ENCODE data around the gene KLF17.

Gene KLF17, protein sequence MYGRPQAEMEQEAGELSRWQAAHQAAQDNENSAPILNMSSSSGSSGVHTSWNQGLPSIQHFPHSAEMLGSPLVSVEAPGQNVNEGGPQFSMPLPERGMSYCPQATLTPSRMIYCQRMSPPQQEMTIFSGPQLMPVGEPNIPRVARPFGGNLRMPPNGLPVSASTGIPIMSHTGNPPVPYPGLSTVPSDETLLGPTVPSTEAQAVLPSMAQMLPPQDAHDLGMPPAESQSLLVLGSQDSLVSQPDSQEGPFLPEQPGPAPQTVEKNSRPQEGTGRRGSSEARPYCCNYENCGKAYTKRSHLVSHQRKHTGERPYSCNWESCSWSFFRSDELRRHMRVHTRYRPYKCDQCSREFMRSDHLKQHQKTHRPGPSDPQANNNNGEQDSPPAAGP

DNA sequence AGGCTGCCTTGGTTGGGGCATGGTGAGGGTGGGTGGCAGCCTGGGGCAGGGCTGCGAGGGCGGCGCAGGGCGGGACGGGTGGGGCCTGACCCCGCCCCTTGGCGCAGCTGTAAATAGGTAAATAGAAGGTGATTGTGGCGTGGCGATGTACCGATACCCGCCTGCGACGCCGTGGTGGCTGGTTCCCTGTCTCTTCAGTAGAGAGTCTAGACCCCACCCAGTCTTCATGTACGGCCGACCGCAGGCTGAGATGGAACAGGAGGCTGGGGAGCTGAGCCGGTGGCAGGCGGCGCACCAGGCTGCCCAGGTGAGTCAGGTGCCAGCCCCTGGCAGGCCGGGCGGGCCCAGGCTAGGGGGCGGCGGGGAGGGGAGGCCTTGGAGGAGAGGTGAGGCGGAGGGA lies at the start of gene KLF17:
KLF17 (plus strand) TSS at position 140 of the 400 bp plus-strand sequence; CDS start at position 227, 87 bp downstream.
- FAIRE-seq = no peak

DNA sequence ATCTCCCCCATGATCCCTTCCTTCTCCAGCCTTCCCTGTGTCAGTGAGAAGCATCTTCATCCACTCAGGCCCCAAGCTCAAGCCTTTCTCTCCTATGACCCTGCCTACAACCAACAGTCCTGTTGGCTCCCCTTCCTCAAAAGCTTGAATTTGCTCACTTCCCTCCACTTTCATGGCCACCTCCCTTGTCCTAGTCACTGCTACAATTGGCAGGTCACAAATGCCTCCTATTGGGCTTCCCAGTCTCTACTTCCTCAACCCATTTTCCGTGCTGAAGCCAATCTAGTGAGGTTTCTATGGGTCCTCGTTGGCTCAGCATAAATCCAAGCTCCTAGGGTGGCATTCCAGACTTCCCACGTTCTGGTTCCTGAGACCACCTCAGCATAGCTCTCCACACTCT lies 47.2 kb upstream of the KLF17 start:
- no peak for FAIRE-seq

DNA sequence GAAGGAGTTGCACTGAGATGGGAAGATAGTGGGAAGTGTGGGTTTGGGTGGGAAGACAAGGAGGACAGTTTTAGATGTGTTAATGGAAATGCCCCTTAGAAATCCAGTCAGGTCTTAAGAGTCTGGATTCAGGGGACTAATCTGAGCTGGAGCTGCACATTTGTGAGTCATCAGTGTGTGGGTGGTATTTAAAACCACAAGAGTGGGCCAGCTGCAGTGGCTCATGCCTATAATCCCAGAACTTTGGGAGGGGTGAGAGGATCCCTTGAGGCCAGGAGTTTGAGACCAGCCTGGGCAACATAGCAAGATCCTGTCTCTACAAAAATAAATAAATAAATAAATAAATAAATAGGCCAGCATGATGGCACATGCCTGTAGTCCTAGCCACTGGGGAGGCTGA lies 46.4 kb upstream of the KLF17 start:
- FAIRE-seq = no peak

DNA sequence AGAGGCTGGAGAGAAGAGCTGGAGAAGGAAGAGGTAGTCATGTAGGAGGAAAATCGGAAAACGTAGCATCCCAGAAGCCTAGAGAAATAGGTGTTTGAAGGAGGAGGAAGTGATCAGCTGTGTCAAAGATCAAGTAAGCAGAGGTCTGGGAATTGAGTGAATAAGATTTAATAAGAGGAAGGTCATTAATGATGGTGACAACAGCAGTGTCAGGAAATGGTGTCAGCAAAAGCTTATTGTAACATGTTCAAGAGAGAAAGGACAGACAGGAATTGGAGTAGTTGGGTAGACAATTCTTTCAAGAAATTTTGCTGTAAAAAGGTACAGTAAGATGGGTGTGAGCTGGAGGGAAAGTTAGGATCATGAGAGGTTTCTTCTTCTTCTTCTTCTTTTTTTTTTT lies 45.8 kb upstream of the KLF17 start:
- no peak for FAIRE-seq

DNA sequence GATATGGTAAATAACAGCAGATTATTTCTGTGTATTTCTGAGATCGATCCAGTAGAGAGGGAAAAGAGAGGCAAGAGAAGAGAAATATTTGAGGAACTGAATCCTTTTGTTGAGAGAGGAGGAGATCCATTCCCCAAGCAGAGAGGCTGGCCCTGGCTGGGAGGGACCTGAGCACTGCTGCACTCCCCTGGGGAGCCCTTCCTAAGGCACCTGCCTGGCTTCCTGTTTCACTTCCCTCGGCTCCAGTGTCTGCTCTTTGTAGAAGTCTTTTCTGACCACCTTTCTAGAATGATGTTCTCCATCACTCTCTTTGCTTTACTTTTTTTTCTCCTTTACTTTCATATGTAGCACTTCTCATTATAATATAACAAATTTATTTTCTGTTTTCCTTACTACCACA lies 45.1 kb upstream of the KLF17 start:
- no peak for FAIRE-seq

DNA sequence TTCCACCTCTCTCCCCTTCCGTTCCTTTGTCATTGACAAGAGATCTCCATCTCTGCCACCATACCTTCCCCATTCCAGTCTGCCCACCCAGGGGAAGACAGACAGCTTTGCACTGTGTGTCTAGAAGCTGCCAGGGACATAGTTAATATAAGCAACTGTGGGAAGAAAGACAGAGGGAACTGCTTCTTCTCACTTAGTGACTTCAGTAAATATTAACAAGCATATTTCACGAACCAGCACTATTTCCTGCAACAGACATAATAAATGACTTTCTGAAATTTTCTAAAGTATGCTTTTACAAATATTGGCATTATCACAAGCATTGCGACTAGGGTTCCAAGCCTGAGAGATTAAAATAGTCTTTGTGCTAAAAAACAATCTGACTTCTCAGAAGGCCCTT lies 44.2 kb upstream of the KLF17 start:
- no peak for FAIRE-seq

DNA sequence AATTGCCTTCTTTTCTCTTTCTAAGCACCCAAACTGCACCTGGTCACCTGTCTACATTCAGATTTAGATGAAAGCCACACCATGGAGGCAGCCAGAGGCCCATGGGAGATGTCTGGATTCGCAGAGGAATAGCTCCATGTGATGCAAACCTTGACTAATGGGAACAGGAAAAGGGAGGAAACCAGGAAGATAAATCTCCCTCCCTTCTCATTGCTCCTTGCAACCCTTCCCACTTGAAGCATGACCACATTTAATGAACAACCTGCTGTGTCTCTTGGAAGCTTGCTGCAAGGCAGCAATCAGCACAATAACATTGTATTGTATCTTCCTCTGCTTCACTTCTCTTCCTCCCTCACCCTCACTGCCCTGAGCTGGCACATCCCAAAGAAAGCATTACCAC lies 42.6 kb upstream of the KLF17 start:
- FAIRE-seq = no peak

DNA sequence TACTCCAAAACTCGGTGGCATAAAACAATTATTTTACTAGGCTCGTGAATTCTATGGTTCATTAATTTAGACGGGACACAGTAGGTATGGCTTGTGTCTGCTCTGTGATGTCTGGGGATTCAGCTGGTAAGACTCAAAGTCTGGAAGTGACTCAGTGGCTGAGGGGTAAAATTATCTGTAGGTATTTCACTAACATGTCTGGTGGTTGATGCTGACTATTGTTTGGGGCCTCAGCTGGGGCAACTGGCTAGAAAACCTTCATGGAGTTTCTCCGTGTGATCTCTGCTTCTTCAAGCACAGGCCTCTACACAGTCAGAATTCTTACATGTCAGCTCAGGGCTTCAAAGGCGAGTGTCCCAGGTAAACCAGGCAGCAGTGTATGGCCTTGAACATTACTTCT lies 41.2 kb upstream of the KLF17 start:
- FAIRE-seq = no peak

DNA sequence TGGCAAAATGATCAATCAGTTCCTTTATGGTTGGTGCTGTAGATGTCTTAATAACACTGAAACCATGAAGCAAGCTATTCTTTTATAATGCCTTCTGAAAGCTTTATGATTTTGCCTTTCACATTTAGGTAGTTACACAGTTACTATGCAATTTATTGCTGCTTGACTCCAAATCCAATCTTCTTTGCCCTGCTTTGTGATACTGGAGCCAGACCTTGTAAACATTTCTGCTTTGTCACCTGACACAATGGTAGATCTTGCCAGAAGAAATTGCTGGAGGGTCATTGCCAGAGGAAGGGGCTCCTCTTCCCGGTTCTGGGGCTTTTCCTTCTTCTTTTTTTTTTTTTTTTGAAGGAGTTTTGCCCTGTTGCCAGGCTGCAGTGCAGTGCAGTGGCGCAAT lies 40.5 kb upstream of the KLF17 start:
- FAIRE-seq = no peak

DNA sequence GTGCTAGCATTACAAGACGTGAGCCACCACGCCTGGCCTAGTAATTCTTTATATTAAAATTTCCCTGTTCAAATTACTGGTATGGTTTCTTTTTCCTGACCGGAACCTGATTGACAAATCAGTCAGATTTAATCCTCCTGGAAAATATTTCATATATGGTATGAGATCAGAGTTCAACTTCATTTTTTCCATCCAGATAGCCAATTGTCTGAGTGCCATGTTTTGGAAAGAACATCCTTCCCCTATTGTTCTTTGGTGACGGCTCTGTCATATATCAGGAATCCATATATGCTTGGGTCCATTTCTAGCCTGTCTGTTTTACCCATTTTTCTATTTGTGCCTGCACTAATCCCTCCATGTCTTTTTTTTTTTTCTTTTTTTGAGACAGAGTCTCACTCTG lies 39.1 kb upstream of the KLF17 start:
- no peak for FAIRE-seq

DNA sequence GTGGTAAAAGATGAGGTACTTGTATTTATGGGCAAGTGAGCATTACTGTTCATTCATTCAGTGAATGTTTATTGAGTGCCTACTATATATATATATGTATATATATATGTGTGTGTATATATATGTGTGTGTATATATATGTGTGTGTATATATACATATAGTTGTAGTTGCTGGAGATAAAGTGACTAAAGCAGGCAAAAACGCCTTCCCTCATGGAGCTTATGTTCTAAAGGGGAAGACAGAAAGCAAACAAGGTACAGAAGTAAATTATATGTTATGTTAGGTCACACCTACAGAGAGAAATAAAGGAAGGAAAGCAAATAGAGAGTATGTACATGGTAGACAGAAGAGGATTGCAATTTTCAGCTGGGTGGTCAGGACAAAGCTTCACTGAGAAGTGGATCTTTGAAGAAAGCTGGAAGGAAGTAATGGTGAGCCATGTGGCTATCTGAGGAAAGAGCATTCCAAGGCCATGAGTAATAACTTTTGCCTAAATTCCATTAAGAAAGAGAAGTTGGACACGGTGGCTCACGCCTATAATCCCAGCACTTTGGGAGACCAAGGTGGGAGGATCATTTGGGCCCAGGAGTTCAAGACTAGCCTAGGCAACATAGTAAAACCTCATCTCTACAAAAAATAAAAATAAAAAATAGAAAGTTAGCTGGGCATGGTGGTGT lies 33.5 kb upstream of the KLF17 start:
- no peak for FAIRE-seq

DNA sequence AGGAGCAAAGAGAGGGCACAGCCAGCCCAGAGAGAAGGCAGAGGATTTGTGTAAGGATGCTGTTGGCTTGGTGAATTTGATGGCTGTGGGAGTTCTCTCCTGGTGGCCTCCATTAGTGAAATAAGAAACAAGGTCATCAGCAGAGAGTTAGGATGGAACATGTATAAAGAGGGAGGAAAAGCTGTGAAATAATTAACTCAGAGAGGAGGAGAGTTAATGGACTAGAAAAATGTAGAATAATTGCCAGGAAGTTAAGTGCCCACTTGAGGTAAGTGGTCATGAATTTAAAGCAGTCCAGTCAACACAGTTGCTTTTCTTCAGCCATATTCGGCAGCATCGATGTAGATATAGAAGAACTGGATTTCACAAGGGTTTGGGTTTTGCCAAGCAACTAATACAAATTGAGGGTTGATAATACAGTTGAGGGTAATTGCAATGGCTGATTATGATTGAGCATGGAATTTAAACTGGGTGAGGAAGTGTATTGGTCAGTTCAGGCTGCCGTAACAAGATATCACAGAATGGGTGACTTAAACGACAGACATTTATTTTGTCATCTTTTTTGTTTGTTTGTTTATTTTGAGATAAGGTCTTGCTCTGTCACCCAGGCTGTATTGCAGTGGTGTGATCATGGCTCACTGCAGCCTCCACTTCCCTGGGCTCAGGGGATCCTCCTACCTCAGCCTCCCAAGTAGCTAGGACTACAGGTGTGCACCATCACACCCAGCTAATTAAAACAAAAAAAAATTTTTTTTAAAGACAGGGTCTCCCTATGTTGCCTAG lies 31.7 kb upstream of the KLF17 start:
- FAIRE-seq = no peak

DNA sequence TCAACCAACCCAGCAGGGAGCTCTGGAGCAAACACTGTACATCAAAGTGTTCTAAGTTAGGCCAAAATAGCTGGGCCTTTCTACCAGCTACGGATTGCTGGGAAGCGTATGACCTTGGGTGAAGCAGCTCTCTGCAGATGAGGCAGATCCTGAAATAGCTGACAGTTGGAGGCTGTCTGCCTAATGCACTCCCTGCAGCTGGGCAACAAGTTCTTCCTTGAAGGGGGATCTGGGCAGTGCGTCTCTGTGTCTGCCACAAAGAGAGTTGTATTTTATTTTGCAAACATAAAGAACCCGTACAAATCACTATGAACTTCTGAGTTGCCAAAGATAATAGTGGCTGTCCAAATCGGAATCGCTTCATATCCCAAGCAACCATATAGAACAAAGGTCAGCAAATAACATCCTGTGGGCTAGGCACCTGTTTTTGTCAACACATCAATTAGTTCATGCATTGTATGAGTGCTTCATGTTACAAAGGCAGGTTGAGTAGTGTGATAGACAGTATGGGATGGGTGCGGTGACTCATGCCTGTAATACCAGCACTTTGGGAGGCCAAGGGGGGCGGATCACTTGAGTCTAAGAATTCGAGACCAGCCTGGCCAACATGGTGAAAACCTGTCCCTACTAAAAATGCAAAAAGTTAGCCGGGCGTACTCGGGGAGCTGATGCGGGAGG lies 29.1 kb upstream of the KLF17 start:
- no peak for FAIRE-seq

DNA sequence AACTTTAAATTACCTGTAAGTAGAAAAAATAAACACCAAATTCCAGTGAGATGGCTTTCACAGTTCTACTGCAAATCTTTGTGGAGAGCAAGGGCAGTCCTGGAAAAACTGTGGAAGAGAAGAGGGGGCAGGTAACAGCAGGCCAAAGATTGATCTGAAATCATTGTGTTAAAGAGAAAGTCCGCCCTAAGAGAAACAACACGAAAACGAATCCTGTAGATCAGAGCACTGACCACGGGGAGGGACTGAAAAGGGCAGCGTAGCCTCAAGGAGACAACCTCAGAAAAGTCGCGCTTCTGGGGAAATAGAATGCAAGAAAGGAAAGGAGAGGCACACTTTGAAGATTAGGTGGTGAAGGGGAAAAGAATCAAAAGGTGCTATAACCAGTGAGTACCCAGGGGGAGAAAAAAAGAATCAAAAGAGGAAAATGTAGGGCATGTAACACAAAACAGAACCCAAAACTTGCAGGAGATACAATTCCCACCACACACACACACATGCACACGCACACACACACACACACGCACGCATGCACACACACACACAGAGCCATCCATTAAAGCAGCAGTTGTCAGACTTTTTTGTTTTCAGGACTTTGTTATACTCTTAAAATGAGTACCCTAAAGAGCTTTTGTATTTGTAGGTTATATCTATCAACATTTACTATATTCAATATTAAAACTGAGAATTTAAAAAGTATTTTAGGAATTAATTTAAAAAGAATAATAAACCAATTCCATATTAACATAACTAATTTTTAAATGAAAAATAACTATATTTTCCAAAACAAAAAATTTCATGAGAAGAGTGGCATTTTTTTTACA lies 28.0 kb upstream of the KLF17 start:
- FAIRE-seq = no peak

DNA sequence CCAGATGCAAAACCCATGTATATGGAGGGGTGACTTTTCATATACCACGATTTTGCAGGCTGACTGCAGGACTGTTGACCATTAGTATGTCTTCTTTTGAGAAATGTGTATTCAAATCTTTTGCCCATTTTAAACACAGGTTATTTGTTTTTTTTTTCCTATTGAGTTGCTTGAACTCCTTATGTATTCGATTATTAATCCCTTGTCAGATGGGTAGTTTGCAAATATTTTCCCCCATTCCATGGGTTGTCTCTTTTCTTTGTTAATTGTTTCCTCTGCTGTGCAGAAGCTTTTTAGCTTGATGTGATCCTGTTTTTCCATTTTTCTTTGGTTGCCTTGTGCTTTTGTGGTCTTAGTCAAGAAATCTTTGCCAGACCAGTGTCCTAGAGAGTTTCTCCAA lies 24.6 kb upstream of the KLF17 start:
- no peak for FAIRE-seq

DNA sequence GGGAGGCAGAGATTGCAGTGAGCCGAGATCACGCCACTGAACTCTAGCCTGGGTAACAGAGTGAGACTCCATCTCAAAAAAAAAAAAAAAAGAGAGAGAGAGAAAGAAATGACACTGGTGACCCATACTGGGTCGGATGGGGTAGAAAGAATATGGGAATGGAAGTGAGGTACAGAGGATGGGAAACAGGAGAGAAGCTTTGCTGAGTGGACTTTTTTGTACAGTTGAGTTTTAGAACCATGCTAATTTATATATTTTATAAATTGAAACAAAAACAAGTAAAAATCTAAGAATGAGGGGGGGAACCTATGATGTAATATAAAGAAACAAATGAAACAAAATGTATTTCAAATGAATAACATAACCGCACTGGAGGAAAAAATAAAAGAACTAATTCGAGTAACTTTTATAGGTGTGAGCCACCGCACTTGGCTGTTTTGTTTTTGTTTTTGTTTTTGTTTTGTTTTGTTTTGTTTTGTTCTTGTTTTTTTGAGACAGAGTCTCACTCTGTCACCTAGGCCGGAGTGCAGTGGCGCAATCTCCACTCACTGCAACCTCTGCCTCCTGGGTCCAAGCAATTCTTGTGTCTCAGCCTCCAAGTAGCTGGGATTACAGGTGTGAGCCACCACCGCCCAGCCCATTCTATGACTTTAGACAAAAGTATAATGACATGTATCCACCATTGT lies 18.3 kb upstream of the KLF17 start:
- no peak for FAIRE-seq

DNA sequence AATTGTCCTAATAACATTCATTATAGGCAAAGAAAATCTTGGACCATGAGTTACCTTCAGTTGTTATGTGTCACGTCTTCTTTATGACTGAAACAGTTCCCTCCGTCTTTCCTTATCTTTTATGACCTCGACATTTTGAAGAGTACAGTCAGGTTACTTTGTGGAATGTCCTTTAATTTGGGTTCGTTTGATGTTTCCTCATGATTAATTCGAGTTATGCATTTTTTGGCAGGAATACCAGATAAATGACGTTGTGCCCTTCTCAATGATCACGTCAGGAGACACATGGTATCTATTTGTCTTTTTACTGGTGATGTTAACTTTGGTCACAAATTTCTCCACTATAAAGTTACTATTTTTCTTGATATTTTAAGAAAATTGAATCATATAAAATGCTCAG lies 17.3 kb upstream of the KLF17 start:
- FAIRE-seq = no peak

DNA sequence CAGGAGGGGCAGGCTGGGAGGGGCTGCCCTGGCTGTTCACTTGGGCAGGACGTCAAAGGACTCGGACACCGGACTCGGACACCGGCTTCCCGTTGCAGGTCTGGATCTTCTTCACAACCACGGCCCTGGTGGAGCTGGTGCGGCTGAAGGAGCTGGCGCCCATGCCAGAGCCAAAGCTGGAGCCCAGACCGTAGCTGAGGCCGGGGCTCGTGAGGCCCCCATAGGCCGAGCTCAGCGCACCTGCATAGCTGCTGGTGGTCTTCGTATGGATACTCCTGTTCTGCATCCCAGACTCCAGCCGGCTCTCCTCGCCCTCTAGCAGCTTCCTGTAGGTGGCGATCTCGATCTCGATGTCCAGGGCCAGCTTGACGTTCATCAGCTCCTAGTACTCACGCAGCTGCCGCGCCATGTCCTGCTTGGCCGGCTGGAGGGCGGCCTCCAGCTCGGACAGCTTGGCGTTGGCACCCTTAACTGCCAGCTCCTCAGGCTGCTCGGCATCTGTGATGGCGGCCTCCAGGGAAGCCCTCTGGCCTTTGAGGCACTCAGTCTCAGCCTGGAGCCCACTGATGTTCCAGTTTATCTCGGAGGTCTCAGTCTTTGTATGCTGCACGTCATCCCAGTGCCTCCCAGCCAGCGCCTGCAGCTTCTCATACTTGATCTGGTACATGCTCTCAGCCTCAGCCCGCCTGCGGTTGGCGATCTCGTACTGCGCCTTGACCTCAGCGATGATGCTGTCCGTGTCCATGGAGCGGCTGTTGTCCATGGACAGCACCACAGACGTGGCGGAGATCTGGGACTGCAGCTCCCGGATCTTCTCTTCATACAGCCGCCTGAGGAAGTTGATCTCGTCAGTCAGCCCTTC lies 15.1 kb upstream of the KLF17 start:
- no peak for FAIRE-seq

DNA sequence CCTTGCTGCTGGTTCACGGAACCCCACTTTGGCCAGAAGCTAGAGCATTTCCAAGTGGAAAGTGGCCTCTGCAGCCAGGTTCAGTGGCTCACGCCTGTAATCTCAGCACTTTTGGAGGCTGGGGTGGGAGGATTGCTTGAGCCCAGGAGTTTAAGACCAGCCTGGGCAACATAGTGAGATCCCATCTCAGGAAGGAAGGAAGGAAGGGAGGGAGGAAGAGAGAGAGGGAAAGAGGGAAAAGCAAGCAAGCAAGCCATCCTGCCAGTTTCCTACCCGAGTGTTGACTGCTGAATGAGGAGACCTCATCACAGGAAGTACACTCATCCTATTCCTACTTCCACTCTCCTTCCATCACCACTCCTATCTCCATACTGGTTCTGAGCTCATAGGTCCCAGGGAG lies 12.8 kb upstream of the KLF17 start:
- no peak for FAIRE-seq

DNA sequence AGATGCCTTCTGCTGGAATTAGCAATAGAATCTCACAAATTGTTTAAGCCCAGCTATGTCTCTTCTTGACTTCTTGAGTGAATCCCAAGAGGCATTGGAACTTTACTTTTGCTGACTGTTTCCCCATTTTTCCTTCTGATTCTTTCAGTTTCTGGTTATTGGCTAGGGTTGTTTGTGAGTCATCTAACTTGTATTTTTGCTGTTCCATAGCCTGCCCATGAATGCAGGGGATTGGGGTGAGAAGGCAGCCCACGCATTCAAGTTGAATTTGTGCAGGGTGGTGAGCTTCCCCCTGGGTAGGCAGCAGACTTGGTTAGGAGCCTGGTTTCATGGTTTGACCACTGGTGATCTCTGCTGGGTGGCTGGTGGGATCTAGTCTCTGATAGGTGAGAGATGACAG lies 10.4 kb upstream of the KLF17 start:
- no peak for FAIRE-seq

DNA sequence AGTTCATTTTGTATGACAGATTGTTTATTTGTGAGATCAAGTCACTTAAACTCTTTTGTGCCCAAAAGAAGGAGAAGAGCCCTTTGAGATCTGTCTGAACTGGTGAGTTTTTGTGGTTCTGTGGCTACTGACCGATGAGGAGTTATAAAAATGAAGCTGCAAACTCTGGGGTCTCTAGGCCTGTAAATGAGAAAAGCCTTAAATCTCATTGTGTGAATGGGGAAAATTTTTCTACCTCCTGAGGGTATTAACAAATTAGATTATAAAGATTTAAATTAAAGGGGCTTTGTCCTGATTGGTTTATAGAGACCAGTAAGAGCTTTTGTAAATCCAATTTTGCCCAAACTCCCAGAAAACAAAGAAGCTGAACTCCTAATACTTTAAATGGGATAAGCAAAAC lies 9.7 kb upstream of the KLF17 start:
- no peak for FAIRE-seq
